Fibroblast of villous mesenchyme (primary cell): ENCODE data around the gene ADAM19. TPM values are rescaled to one million over a fixed set of nuclear protein-coding genes. Genes with fewer than 3 reads are reported as not detected.

Experiments
- DNase-seq: peaks from one replicate; pipeline ENCODE4 v3.0.0-alpha.2; 2010; ENCODE audit warnings: low read depth
- H3K4me3 ChIP-seq: 2 replicates; pipeline ENCODE4 v1.5.1; 2011; ENCODE audit warnings: low read depth, mild to moderate bottlenecking, low read length
- CTCF ChIP-seq: IDR thresholded peaks from 2 replicates; pipeline ENCODE4 v1.5.1; 2012; ENCODE audit warnings: low read depth, mild to moderate bottlenecking, low read length; ENCODE audit not compliant: insufficient read depth
- total RNA-seq: library from RNA; depleted of rRNA; stranded (reverse); fragments of >200 nt; gene quantifications from 2 replicates; pipeline ENCODE4 v1.2.3, GENCODE V29; 2012

ADAM19 gene
- total RNA-seq, 1 donor, result 89.8 TPM

- DNase-seq, result peak; percentile 66
- peak overlapping the region; percentile 76 for H3K4me3 ChIP-seq
- no peak for TF ChIP-seq CTCF
These were observed 857 bp downstream of the ADAM19 start for GRCh38 chr5:157574456-157575380.

- peak; percentile 83 for DNase-seq
- no peak overlapping the region for H3K4me3 ChIP-seq
- TF ChIP-seq CTCF, result no peak
These were observed 4.2 kb downstream of the ADAM19 start for GRCh38 chr5:157571357-157571827.

- TF ChIP-seq CTCF, result no peak
- H3K4me3 ChIP-seq, result no peak overlapping the region
- DNase-seq, result no peak
These were observed 4.9 kb downstream of the ADAM19 start for GRCh38 chr5:157570531-157571200.

- H3K4me3 ChIP-seq, result no peak overlapping the region
- no peak for TF ChIP-seq CTCF
- DNase-seq, result no peak
These were observed 6.9 kb downstream of the ADAM19 start for GRCh38 chr5:157568720-157569119.

DNA sequence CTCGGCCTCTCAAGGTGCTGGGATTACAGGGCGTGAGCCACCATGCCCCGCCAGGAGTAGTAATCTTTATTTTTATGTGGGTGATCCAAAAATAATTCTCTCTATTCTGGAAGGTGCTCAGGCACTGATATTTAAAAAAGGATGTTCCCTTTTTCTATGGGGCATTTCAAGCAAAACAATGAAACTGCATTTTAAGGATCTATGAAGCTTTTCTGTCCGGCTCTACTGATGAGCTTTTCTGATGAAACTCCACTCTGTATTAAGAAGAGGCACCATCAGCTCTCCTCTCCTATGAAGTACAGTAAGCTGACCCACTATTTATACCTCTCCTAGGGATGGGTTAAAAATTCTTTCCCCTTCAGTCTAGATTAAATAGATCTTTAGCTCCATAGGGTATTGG is 7.4 kb downstream of the ADAM19 start:
- TF ChIP-seq CTCF, result no peak
- DNase-seq, result no peak
- H3K4me3 ChIP-seq, result no peak overlapping the region

DNA sequence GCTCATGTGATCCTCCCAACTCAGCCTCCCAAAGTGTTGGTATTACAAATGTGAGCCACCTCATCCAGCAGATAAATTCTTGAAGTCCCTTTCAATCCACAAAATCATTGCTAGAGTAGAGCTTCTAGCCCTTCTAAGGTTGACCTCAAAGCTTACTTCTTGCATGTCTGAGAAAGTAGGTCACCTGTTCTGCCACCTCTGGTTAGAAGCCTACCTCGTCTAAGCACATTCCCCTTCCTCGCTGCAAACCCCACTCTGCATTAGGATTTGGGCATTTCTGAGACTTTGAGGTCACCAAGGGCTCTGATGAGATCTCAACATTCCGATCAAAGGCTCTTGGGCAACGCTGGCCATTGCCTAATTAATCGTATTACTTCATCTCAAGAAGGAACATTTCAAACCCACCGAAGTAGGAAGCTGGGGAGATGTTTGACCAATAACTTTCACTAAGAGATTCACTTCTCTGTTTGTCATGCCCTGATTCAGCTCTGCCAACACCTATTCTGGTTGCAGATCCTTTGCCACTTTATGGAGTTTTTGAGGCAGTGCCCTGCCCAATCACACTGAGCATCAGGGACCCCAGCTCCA is 8.6 kb downstream of the ADAM19 start:
- TF ChIP-seq CTCF, result no peak
- no peak overlapping the region for H3K4me3 ChIP-seq
- no peak for DNase-seq
